HG03159 (cell line): ENCODE measurements around the gene RNF34.
A peak's percentile ranks its signal among the peaks of the same experiment; 100 is the strongest.

ENCODE experiments used
- ATAC-seq: cut with Tn5 transposase; IDR thresholded peaks from one replicate; pipeline ENCODE4 v1.9.1; 2021; ENCODE audit warnings: mild to moderate bottlenecking, moderate library complexity; ENCODE audit not compliant: unreplicated experiment

RNF34 gene

DNA sequence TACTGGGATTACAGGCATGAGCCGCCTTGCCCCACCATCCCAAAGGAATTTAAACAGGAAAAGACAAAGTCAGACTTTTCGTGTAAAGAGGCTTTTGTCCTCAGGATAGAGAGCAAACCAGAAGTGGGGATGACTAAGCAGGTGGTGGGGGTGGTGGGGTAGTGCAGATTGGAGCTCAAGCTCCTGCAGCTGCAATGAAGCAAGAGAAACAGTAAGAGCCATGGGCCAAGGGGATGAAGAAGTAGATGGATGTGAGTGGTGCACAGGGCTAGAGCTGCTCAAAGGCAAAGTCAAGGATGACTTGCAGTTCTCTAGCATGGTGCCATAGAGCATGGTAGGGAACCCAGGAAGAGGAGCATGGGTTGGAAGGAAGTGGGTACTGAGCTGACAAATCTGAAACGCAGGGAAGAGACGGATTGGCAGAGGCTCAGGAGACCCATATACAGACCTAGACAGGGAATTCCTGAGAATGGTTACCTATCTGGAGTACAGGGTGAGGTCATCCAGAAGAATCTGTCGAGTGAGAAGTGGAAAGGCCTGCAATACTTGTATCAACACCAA is 11.4 kb upstream of the RNF34 start:
- ATAC-seq, result no peak

DNA sequence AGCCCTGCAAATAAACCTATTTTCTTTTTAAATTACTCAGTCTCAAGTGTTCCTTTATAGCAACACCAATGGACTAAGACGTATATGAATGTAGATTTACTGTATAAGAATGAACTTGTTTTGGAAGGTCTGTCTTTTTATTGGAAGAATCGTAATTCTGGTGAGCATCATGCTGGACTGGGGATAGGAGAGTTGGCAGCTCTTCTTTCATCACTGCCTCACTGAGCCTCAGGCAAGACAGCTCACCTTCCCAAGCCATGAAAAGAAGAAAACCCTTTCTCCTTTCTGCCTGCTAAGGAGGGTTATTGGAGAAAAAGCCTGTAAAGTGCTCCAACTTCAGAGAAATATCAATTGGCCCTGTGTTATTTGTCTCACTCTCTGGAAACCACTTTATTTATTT is 9.1 kb upstream of the RNF34 start:
- no peak for ATAC-seq

DNA sequence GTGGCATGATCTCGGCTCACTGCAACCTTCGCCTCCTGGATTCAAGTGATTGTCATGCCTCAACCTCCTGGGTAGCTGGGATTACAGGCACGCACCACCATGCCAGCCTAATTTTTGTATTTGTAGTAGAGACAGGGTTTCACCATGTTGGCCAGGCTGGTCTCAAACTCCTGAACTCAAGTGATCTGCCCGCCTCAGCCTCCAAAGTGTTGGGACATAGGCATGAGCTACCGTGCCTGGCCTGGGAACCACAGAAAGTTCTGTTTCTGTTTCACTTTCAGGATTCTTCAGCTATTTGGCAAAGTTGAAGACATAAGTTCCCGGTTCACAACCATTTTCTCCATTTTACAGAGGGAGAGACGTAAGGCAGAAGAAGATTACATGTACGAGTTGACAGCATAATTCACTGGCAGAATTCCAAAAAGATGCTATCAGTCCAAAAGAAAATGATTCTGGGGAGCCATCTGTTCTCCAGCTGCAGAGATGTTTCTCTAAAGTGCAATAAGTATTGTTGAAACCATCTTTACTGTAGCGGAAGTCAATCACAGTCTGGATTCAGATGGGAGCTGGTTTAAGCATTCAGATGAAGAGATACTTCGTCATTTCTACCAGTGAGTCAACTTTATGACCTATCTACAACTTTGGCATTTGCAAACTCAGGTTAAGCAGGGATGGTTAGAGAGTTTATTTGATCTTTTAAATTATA is 8.1 kb upstream of the RNF34 start:
- no peak for ATAC-seq

- ATAC-seq, result no peak
Observed at GRCh38 chr12:121392325-121392716, 7.6 kb upstream of the RNF34 start.

- ATAC-seq, result no peak
Observed at GRCh38 chr12:121397521-121397920, 2.4 kb upstream of the RNF34 start.

DNA sequence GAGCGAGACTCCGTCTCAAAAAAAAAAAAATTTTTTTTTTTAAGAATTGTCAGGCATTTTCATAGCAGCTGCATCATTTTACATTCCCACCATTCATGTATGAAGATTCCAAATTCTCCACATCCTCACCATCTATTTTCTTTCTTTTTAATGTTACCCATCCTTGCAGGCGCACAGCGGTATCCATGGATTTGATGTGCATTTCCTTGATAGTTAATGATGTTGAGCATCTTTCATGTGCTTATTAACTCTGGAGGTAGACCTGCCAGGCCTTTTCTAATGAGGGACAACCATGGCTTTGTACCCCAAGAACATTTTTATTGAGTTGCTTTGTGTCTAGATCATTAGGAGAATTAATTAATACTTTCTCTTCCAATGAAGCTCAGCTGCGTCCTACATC is 1.6 kb upstream of the RNF34 start:
- ATAC-seq, result no peak

- peak; percentile 38 for ATAC-seq
Observed at GRCh38 chr12:121400332-121401139, 618 bp downstream of the RNF34 start.

DNA sequence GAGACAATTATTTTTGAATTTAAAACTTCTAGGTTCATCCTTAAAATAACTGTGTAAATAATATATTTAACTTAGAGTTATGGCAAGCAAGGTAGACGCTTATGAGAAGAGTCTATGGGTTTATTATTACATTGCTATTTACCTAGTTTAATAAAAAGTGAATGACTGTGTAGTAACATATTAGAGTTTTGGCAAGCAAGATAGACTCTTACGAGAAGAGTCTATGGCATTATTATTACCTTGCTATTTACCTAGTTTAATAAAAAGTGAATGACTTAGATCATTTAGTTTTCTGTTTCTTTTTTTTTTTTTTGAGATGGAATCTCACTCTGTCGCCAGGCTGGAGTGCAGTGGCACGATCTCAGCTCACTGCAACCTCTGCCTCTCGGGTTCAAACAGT is 3.8 kb downstream of the RNF34 start:
- ATAC-seq, result no peak

- ATAC-seq, result no peak
Observed at GRCh38 chr12:121404734-121405133, 4.8 kb downstream of the RNF34 start.

GRCh38 chr12:121405211-121405610 is 5.3 kb downstream of the RNF34 start:
- no peak for ATAC-seq

DNA sequence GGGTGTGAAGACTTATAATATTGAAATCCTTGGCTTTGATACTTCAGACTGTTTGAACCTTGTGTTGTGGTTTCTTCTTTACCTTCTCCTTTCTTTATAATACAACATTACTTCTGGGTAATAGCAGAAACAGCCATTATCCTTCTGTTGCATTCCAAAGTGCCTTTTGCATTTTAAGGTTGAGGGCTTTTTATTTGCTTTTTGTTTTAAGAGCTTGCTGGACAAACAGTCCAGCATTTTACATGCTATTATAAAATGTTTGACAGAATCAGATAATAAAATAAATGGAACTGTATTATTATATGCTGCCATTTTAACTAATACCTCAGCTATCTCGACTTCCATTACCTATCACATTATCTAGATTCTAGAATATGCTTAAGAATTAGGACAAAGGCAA is 14.0 kb downstream of the RNF34 start:
- no peak for ATAC-seq

DNA sequence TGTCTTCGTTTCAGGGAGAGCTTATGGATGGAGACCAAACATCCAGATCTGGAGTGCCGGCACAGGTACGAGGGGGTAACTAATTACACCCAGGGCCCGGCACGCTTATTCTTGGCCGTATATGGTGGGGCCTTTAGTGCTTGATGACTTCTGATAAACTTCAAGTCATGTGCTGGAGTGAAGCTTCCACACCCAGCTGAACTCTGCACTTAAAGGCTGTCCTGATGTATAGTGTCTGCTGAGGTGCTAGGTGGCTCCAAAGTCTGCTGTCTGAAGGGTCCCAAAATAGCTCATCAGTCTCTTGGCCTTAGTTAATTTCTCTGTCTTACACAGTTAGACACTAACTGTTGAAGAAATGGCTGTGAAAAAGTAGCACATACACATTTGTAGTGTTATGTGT is 17.9 kb downstream of the RNF34 start:
- ATAC-seq, result no peak

- no peak for ATAC-seq
Observed at GRCh38 chr12:121420109-121420508, 20.2 kb downstream of the RNF34 start.

- ATAC-seq, result no peak
Observed at GRCh38 chr12:121423253-121423652, 23.3 kb downstream of the RNF34 start.

DNA sequence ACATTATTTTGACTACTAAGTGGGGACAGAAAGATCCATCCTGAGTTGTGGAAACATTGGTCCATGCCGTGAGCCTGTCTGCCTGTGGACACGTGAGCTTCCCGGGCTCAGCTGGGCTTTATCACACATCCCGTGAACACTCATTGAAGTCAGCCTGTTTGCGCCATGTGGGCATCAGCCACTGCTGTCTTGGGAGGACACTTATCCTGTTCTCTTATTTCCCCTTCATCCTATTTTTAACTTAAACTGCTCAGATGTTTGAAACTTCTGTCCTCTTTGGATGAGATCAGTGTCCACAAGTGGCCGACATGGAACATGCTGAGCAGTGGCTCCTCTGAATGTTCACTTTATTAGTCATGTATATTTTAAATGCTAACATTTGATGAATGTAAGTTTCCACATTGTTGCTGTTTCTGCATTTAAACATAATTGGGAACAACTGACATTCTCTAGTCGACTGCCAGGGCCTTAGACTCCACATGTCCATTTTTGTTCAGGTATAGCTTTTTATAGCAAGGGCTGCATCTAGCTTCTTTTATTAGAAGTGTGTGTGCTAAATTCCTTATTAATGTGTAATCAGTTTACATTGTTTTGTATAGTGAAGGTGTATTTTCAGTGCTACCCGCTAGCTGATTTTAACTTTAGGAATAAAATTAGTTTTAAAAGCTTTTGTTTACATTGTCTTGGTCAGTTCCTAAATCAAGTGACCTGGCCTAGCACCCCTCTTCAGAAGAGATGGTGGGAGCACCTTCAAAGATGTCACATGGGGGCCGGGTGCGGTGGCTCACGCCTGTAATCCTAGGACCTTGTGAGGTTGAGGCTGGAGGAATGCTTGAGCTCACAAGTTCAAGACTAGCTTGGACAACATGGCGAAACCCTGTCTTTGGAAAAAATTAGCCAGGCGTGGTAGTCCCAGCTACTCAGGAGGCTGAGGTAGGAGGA is 24.0 kb downstream of the RNF34 start:
- no peak for ATAC-seq

DNA sequence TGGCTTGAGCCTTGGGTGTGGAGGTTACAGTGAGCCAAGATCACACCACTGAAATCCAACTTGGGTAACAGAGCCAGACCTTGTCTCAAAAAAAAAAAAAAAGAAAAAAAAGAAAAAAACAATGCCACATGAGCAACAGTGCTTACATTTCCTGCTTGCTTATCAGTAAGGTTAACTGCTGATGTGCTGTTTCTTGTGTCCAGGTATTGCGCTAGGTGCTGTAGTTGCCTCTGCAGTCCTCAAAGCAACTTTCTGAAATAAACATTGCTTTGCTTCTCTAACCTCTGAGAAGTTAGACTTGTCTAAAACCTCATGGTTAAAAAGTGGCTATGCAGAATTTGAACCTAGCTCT is 24.7 kb downstream of the RNF34 start:
- ATAC-seq, result no peak

DNA sequence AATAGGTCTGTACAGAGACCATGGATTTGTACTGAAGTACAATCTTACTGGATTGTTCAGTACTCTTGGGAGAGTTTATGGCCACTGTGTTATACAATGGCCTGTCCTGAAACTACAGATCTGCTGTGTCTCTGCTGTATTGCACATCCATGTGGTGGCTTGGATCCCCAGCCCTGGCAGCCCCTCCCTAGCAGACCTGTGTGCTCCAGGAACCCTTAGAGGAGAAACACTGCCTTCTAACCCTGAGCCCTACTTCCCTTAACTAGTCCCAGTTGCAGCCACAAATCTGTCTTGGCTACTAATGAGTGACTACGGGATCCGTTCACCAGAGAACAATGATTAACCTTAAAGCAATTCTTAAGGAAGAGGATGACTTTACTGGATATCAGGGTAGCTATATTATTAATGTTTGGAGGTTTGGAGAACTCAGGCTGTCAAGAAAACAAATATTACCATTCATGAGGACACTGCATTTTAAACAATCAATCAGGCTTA is 27.7 kb downstream of the RNF34 start:
- no peak for ATAC-seq

DNA sequence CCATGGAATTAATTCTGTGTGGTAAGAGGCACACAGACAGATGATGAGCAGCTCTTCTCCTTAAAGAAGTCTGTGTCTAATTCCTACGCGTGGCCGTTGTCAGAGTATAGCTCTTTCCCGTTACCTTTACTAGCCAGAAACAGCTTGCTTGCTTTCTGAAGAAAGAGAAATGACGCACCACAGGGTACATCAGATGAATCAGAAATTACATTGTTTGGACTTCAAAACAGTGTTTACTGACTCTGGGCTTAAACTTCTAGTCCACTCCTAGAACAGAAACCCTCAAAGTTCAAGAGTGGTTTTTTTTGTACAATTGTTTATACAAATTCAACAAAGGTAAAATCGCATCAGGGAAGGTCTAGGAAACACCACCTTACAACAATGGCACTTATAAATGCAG is 29.0 kb downstream of the RNF34 start:
- no peak for ATAC-seq

DNA sequence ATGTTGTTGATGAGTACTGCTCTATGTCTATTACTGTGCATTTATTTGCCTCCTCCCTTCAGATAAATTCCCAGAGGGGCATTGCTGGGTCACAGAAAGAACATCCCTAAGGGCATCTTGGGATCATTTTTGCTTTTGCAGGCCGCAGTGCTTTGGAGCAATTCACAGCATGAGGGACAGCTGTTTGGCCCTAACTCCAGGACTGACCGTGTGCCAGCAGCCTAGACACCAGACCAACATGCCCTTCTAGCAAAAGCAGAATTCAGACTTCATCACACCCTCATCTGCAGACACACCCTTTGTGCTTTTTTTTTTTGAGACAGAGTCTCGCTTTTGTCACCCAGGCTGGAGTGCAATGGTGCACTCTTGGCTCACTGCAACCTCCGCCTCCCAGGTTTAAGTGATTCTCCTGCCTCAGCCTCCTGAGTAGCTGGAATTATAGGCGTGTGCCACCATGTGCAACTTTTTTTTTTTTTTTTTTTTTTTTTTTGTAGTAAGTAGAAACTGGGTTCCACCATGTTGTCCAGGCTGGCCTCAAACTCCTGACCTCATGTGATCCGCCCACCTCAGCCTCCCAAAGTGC is 31.0 kb downstream of the RNF34 start:
- ATAC-seq, result no peak

GRCh38 chr12:121432740-121433480 is 33.0 kb downstream of the RNF34 start:
- no peak for ATAC-seq
